Measurements from ENCODE around the gene NEK7. TPM values are rescaled to one million over a fixed set of nuclear protein-coding genes. Genes with fewer than 3 reads are reported as not detected.

Gene NEK7
- total and polyA plus RNA-seq, 2 of the 8 experiments (the other 6 are each of a cell fraction or from before 2014, with no cell fraction given) = 5.1 to 10.0 TPM

DNA sequence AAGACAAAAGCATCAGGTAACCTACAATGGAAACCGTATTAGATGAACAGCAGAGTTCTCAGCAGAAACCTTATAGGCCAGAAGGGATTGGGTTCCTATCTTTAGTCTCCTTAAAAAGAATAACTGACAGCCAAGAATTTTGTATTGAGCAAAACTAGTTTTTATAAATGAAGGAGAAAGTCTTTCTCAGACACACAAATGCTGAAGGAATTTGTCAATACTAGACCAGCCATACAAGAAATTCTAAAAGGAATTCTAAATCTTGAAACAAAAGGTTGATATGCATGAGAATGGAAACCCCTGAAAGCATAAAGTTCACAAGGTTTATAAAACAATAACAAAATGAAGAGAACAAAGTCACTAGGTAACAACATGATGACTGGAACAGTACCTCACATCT is 58.1 kb downstream of the NEK7 start:
- H4K8ac ChIP-seq (ENCODE audit: extremely low read depth, insufficient read depth, low read length) = no peak overlapping the region
- no peak overlapping the region for H3K9ac ChIP-seq (replicated peaks in 1 of 4; ENCODE audit: extremely low read depth in 1 of 4, low read depth in 3 of 4, low read length in 3 of 4)
- no peak overlapping the region for H2BK12ac ChIP-seq (ENCODE audit: low read depth, low read length)
- no peak overlapping the region for H3K14ac ChIP-seq (ENCODE audit: insufficient read length)
- H3K4me1 ChIP-seq (replicated peaks in 1 of 4; ENCODE audit: control insufficient read depth in 3 of 4, insufficient read depth in 4 of 4, low read length in 3 of 4) = peaks cover 0 to 2% (median 0%) of the 10 kb centered on the region in 4 experiments; a peak in 1 of 7 replicates
- H4K20me1 ChIP-seq (replicated peaks in 1 of 2; ENCODE audit: control insufficient read depth in 1 of 2, insufficient read depth in 2 of 2, low read length in 2 of 2) = no peaks in the 10 kb centered on the region
- no peak overlapping the region for H2AK5ac ChIP-seq (ENCODE audit: low read depth, low read length)
- H3K4me3 ChIP-seq (ENCODE audit: extremely low read depth in 1 of 4, insufficient read depth in 2 of 4, low read depth in 3 of 4, low read length in 4 of 4) = no peak overlapping the region
- H2BK120ac ChIP-seq (replicated peaks; ENCODE audit: low read depth, low read length) = no peak overlapping the region
- H2AFZ ChIP-seq (ENCODE audit: low read length) = no peak overlapping the region
- H2BK15ac ChIP-seq (ENCODE audit: low read length) = no peak overlapping the region
- no peaks in the 10 kb centered on the region for H3K23me2 ChIP-seq (ENCODE audit: low read depth, low read length)
- H3K27me3 ChIP-seq (replicated peaks in 1 of 4; ENCODE audit: control insufficient read depth in 3 of 4, extremely low read depth in 1 of 4, insufficient read depth in 3 of 4, low read length in 3 of 4) = no peaks in the 10 kb centered on the region
- H3K79me1 ChIP-seq (ENCODE audit: low read depth, low read length) = no peaks in the 10 kb centered on the region
- peaks cover 3 to 4% of the 10 kb centered on the region in 2 experiments; a peak in 2 of 4 replicates for H3K9me3 ChIP-seq (ENCODE audit: insufficient read depth in 2 of 2, low read depth in 1 of 2, low read length in 1 of 2)
- DNase-seq (ENCODE audit: low read depth in 1 of 2, low spot score in 2 of 2) = no peak
- no peak overlapping the region for H3K4me2 ChIP-seq (ENCODE audit: insufficient read depth in 1 of 2, low read depth in 2 of 2, low read length in 2 of 2)
- H3K36me3 ChIP-seq (ENCODE audit: control insufficient read depth in 2 of 4, insufficient read depth in 4 of 4, low read length in 3 of 4) = no peaks in the 10 kb centered on the region
- FAIRE-seq = no peak
- H4K5ac ChIP-seq (ENCODE audit: insufficient read length, low read depth, low read length) = no peak overlapping the region
- 90% methylated on average over 1 of the region's 1 CpG; no CpG with 5 or more reads in 1 of the 2 experiments for WGBS, 2 experiments (ENCODE audit: extremely low coverage in 1 of 2, insufficient coverage in 1 of 2, insufficient read length in 1 of 2, insufficient replicate concordance in 2 of 2, low coverage in 1 of 2, low lambda C conversion rate in 2 of 2, missing lambda C conversion rate in 1 of 2)
- H3K27ac ChIP-seq (ENCODE audit: low read depth, low read length) = no peak overlapping the region
- H2BK20ac ChIP-seq (ENCODE audit: low read length) = no peak overlapping the region
- POLR2A ChIA-PET (ENCODE audit: partially characterized antibody) = no interaction called here
- no peak overlapping the region for H3K56ac ChIP-seq (replicated peaks; ENCODE audit: insufficient read length, low read depth, low read length)
- H4K91ac ChIP-seq (replicated peaks; ENCODE audit: insufficient read length, low read length) = no peak overlapping the region
- no peak overlapping the region for H3K4ac ChIP-seq (replicated peaks; ENCODE audit: insufficient read length, low read depth, low read length)
- H3K18ac ChIP-seq (ENCODE audit: extremely low read depth, low read length) = no peak overlapping the region
- no peak overlapping the region for H2BK5ac ChIP-seq (ENCODE audit: low read depth, low read length)
- no peaks in the 10 kb centered on the region; a peak in 1 of 4 replicates for H3K79me2 ChIP-seq (ENCODE audit: control insufficient read depth in 1 of 2, insufficient read depth in 2 of 2, low read length in 2 of 2)
- CTCF ChIA-PET (ENCODE audit: partially characterized antibody) = no interaction called here
- H3K23ac ChIP-seq (ENCODE audit: insufficient read length) = no peak overlapping the region
- no peak for TF ChIP-seq HDAC6 (IDR thresholded peaks at IDR 0.05; ENCODE audit: low read depth, low read length)
- TF ChIP-seq, protein P1, sequence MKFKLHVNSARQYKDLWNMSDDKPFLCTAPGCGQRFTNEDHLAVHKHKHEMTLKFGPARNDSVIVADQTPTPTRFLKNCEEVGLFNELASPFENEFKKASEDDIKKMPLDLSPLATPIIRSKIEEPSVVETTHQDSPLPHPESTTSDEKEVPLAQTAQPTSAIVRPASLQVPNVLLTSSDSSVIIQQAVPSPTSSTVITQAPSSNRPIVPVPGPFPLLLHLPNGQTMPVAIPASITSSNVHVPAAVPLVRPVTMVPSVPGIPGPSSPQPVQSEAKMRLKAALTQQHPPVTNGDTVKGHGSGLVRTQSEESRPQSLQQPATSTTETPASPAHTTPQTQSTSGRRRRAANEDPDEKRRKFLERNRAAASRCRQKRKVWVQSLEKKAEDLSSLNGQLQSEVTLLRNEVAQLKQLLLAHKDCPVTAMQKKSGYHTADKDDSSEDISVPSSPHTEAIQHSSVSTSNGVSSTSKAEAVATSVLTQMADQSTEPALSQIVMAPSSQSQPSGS (IDR thresholded peaks at IDR 0.05; ENCODE audit: low read length) = no peak

All from H1 (cell line).